ENCODE results near the gene LPCAT1.

The LPCAT1 gene

DNA sequence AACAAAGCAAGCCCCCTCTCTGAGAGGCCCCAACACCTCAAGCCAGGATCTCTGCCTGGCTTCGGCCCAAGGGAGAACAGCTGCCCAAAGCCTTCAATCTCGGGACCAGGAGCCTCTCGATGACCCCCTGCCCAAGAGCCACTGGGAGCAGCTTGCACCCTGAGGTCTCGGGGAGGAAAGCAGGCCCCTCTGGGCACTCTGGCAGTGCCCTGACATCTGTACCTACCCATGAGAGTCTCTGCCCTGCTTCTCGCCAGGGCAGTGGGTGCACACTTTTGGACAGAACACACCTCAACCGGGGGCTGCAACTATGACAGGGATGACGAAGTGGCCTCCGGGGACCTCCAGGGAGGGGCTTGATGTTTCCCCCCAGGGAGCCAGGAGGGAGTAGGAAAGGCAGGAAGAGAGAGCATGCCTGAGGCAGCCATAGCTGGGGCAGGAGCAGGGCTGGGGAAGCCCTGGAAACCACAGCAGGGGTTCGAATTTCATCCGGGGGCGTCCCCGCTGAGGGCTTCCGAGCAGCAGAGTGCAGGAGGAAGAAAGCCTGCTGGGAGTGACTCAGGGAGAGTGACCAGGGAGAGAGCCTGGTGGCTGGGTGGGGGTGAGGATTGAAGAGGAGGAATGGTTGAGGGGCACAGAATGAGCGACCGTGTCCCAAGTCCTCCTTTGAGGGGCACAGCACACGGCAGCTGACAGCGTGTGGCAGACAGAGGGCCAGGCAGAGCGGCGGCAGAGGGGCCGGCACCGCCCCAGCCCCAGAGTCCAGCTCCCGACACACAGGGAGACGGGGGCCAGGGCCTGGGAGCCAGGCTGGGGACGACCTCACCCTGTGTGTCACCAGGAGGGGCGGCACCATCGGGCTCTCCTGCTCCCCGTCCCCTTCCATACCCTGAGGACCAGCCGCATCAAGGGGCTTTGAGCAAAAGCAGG, 1.8 kb downstream of the LPCAT1 start:
- DNase-seq = peak; percentile 6

DNA sequence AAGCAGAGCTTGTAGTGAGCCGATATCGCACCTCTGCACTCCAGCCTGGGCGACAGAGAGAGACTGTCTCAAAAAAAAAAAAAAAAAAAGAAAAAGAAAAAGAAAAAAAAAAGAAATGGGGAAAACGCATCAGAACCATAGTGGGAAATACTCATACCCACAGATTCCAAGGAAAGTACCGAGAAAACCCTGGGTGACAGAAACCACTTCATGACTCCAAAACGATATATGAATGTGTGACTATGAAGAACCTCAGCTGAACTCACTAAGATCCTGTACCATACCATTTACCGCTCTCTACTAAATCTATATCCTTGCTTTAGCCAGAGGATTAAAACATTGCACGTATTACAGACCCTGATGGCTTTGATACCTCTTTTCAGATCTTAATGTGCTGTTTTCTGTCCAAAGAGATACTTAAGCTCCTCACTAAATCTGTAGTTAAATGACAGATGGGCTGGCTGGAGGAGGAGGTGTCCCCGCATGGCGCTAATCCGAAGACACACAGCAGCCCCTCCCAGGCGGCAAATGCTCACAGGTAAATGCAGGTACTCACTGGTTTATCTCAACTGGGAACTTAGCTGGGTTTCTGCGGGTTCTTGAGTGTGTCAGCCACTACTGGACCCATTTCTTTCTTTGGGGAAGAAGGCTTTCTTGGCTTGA, 2.8 kb downstream of the LPCAT1 start:
- no peak for DNase-seq

DNA sequence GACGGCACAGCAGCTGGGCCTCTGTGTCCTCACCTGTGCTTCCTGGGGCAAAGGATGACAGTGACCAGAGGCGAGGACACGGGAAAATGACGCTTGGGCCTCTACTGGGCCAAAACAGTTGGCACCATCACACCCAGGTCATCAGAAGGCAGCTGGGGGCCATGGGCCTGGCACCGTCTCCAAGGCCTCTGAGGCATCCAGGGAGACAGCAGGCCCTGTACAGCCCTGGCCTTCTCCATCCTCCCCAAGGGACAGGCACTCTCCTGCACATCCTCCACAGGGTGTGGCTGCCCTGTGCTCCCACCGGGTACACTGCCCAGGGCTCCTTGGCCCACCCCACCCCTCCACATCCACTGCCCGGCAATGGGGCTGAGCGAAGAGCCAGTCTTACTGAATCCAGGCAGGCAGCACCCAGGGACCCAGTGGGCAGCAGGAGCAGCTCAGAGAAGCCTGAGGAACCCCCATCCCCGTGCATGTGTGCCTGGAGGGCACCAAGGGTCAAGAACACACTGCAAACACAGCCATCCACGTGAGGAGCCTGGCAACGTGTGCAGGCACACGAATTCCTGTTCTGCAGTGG, 4.0 kb downstream of the LPCAT1 start:
- peak; percentile 4 for DNase-seq

DNA sequence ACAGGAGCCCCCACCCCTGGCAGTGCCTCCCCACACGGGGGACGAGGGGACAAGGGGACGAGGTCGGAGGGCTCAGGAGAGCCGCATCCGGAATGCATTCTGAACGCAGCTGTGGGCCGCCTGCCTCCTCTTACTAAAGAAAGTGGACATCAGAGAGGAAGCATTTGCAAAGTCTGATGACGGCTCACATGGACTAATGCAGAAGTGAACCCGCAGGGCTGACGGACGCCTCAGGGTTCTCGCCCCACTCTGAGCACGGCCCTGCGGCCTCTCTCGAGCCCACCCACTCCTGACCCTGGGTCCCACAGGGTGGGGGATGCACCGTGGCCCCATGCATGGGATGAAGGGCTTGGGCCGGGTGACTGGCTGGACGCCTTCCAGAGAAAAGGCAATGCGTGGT, 5.9 kb downstream of the LPCAT1 start:
- DNase-seq = peak; percentile 4

DNA sequence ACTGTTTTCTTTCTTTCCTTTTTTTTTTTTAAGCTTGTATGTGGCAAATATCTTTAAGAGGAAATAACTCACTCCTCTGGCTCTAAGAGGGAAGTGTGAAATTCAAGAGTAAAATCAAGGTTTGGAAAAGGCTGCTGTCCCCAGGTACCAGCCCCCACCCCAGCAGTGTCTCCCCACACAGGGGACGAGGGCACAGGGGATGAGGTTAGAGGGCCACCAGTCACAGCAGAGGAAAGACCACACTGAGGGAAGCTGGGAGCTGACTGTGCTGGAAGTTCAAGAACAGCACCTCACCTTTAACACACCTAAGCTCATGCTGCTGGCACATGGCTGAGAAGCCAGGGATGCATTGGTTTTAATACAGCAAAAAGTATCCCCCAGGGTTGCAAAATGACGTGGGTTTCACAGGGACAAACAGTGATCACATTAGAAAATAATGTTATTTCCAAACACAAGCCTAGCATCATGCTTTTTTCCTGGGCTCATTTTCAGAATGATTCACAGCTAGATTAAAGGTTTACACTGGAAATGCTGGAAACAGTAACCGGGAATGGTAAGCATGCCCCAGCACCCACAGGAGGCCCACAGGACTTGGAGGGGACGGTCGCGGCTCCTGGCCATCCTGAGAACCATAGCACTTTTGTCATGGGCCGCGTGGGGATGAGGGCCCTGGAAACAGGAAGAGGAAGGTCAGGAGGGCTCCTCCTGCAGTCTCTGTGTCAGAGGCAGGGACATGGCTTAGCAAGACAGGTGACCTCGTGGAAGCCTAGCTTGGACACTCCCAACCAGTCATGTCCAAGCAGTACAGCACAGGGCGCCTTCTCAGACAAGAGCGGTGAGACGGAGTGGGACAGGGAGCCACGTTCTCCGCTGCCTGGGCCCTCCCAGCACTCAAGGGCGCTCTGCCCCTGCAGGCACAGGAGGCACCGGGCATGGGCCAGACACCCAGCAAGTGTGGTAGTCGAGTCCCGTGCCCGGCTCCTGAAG, 6.9 kb downstream of the LPCAT1 start:
- DNase-seq = peak; percentile 4

DNA sequence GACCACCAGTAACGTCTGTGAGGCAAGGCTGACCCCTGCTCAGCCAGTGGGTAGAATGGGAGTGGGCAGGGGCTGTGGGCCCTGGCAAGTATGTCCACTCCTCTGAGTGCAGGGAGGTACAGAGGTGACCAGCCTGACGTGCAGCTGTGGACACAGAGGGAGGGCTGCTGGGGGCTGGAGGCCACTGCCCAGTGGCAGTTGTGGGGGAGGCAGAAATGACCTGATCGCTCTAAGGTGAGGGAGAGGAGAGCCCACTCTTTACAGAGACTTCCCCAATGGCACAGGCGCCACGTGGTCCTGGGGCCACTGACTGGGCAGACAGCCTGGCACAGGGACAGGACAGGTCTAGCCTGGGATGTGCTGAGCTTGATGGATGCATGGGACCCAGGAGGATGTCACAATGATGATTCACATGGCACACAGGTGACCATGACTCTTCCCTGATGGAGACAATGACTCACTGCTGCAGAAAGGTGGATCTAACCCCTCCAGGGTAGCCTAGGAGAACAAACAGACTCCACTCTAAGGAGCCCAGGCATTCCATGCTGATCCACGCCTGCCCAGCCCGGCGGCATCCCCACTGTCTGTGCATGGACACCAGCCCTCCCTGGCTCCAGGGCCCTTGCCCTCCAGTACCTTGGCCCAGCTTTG, 7.7 kb downstream of the LPCAT1 start:
- DNase-seq = peak; percentile 4

DNA sequence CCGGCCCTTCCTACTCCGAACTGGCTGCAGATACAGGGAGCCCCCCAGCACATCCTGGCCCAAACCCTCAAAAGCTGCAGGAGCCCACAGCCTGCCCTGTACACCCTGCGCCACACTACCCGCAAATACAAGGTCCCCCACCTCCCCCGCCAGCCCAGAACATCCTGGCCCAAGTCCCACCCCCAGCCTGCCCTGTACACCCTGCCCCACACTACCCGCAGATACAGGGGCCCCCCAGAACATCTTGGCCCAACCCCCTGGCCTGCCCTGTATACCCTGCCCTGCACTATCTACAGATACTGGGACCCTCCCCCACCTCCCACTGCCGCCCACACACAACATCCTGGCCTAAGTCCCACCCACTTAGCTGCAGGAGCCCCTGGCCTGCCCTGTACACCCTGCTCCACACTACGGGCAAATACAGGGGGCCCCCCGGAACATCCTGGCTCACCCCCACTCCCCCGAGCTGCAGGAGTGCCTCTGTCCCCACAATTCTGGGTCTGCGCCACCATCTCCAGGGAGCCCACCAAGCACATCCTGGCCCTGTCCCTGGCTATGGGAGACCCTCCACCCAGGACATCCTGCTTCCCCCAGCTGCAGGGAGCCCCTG, 8.3 kb downstream of the LPCAT1 start:
- DNase-seq = peak; percentile 7

DNA sequence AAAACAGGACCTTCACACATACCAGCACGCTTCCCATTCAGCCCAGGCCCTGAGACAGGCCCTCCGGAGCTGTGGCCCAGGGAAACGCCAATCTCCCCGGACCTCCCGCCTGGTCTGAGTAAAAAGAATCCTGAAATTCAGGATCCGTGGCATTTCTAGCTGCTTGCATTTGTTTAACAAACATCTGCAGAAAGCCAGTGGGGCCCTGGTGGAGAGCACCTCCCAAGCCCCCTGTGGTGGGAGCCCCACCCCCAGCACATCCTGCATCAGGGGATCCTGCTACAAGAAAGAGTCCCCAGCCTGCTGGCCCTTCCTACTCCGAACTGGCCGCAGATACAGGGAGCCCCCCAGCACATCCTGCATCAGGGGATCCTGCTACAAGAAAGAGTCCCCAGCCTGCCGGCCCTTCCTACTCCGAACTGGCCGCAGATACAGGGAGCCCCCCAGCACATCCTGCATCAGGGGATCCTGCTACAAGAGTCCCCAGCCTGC, 8.9 kb downstream of the LPCAT1 start:
- peak; percentile 2 for DNase-seq

DNA sequence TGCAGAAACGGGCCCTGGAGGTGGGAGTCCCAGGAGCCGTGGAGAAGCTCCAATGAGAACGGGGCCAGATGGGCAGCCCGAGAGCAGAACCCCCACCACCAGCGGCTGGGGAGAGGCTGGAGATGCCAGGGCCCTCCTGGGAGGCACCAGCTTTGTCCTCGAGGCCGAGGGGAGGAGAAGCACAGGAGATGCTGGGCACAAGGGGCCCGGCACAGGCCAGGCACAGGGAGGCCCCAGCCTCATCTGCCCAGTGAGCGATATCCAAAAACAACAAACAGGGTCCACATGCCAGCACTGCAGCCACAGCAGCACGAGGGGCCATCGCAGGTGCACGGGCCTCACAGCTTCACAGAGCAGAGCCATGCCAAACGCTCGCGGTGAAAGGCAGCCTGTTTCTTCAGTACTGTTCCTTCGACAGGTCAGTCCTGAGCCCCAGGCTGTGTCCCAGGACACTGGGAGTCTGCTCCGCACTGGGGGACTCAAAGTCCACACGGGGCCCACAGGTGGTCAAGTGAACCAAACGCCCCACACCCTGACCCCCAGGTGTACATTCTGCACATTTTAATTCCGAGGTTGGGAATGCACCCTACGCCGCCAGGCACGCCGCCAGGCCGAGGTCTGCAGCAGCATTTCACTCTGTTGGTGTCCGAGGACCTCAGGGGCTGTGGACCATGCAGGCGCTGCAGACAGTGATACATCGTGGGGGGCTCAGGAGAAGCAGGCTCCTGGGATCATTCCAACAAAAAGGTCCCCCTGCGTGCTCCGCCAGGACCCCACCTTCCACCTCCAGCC, 9.5 kb downstream of the LPCAT1 start:
- peak; percentile 5 for DNase-seq

DNA sequence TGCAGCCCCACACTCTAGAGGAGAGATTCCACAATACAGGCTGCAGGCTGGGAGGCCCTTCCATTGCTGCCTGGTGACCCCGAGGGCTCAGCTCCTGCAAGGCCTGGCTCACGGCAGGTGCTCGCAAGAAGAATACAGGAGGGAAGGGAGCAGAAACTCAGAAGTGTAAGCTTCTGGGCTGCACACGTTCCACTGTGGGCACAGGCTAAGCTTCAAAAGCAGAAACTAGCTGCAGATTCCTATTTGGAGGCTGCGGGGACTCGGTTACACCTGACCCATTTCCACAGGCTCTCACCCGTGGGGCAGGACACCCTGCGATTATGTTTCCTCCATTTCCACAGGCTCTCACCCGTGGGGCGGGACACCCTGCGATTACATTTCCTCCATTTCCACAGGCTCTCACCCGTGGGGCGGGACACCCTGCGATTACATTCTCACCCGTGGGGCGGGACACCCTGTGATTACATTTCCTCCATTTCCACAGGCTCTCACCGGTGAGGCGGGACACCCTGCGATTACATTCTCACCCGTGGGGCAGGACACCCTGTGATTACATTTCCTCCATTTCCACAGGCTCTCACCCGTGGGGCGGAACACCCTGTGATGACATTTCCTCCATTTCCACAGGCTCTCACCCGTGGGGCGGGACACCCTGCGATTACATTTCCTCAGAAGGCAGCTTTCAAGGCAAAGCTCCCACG, 10.3 kb downstream of the LPCAT1 start:
- DNase-seq = no peak

DNA sequence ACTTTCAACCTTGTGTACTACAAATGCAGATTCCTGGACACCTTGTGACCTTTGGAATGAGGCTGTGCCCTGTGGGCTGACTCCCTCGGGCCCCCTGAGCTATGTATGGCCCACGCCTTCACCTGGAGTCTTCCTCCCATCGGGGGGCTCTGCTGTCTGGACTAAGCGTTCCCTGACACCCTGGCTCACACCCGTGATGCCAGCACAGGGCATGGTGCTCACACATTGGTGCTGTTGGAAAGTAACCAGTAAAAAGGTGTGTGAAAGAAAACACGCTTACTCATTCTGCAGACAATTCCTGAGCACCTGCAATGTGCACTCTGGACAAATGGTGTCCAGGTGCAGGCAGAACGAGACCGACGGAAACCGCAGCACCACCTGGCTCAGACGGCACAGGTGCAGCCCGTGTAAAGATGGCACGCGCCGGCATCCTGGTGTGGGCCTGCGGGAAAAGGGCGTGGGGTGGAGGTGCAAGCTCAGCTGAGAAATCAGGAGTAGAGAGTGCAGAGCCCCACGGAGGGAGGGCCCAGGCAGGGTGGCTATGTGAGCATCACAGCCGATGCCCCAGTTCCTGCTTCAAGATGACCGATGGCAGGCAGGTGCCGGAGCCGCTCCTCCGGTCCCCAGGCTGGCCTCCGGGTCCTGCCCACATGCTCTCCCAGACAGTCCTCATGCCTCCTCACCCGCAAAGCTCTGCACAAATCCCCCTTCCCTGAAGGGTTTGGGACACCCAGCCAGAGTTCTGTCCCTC, 11.0 kb downstream of the LPCAT1 start:
- peak; percentile 6 for DNase-seq

DNA sequence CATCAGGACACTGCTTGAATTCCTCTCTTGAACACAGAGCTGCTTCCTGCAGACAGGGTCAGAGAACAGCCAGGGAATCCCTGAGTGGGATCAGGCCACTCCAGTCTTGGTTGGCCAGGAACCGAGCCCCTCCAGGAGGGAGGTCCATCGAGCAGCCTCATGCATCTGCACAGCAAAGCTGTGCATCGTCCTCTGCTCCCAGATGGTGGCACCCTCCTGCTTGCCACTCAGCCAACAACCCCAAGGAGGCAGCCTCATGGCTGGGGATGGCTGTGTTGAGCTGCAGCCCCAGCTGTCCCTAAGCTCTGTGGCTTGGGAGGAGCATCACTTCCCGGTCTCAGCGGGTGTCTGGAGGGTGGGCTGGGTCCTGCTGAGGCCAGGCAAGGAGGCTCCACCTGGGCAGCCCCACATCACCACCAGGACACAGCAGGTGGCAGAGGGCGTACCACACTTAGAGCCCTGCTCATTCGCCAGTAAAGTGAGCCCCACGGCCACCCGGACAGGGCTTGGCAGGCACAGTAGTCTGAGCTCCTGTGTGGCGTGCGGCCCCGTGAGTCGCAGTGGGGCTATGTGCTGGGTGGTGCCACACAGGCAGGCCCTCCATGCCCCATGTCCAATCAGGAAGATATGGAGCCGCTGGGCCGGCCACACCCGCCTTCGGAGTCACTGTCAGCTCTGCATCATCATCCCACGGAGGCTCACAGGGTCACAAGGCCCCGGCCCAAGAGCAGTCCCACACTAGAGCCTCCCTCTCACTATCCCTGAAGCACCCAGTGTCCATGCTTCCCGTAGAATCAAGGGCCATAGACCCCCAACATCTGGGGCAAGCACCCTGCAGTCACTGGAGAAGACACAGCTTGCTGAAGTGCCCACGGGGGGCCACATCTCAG, 11.9 kb downstream of the LPCAT1 start:
- peak; percentile 4 for DNase-seq

DNA sequence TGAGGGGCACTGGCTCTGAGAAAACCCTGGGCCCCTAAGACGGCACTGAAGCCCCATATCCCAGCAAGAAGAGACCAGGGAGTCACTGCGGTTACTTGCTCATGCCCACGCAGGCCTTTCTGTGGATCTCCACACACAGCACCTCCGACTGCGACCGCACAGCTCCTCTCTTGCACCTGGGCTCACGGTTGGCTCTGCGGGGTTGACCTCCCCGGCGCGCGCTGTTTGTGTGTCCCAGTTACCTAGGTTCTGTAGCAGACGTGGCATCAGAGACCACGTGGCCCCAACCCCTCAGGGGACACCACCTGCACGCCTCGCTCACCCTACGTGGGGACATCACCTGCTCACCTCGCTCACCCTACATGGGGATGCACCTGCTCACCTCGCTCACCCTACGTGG, 12.7 kb downstream of the LPCAT1 start:
- DNase-seq = no peak

DNA sequence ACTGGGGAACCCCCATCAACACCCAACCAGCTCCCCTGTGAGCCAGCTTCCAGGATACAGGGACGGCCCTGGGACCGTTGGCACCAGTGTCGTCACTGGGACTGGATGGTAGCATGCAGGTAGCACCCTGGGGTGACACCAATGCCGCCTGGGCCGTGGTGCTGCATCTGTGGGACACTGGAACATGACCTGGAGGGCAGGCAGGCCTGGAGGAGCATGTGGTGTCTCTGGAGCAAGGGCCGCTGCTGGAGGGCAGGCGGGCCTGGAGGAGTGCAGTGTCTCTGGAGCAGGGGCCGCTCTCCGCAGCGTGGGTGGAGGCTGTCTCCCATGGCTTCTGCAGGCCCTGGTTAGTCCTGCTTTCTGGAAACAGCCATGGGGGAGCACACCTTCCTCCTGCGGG, 13.1 kb downstream of the LPCAT1 start:
- DNase-seq = no peak

DNA sequence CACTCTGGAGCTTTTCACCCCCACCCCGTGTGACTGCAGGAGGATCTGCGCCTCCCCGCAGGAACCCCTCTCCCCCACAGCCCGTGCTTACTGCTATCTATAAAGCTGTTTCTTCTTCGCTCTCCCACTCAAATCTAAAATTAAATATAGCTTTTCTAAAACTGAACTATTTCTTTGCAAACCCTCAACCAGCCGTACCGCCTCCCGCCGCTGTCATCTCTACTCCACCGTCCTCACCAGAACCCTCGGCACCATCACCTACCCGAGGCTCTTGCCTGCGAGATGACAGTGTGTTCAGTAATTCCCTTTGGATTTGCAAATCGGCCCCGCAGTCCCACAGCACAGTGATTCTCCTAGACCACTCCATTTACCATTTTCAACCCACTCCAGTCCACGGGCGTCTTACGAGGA, 13.6 kb downstream of the LPCAT1 start:
- no peak for DNase-seq

DNA sequence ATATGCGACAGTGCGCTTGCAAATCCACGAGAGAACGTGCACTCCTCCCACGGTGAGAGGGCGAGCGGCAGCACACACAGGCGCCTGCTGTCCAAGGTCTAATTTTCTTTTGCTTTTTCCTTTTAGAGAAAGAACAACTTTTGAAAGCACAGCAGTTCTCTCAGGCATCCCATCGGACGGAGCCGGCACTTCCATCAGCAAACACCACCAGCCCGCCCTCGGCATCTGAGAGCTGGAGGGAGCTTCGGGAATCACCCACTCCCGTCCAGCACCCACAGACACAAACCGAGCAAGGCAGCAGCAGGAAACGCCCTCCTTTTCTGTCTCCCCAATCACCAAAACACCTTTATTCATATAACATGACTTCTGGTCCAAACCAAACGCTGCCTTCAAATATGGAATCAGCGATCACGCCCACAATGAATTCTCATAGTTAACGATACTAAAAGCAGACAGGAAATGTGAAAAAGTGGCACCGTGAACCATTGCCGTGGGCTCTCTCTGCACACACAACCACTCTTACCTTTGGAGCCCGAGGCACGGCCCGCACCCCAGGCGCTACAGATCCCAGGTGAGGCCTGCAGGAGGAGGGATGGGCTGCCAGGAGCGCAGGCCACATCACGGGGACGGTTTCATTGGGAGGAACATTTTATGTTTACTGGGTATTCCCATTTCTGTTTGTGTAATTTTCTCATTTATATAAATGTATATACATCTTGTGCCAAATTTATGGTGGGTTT, 14.2 kb downstream of the LPCAT1 start:
- no peak for DNase-seq

DNA sequence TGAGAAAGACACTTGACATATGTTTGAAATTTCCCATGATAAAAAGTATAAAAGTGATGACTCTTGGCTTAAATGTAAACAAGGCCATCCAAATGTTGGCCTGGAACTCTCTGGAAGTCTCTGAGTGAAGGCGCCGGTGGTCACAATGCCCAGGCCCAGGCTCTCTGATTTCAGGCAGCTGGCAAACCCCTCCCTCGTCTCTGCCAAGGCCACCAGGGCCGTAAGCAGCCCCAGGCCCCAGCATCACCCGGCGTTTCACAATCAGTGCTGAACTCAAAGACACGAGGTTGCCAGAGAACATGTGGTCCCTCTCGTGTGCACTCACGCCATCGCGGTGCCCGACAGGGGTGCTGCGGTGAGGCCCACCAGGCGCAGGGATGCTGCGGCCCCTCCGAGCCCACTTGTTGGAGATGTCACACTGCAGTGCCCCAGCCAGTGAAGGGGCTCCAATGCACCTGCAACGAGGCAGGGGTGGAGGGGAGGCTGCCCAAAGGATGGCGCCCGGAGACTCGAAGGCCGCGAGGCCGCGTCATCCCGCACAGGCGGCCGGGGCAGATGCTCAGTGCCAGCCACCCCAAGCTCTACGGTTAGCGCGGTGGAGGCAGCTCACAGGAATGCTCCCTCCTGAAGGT, 15.0 kb downstream of the LPCAT1 start:
- DNase-seq = no peak

Measured in activated CD4-positive, alpha-beta T cell treated with anti-CD3 and anti-CD28 coated beads for 1 hour (primary cell).